ENCODE measurements around the gene DDHD1.

GRCh38 chr14:53016491-53016890, 136.6 kb downstream of the DDHD1 start:
- TF ChIP-seq, protein P1, sequence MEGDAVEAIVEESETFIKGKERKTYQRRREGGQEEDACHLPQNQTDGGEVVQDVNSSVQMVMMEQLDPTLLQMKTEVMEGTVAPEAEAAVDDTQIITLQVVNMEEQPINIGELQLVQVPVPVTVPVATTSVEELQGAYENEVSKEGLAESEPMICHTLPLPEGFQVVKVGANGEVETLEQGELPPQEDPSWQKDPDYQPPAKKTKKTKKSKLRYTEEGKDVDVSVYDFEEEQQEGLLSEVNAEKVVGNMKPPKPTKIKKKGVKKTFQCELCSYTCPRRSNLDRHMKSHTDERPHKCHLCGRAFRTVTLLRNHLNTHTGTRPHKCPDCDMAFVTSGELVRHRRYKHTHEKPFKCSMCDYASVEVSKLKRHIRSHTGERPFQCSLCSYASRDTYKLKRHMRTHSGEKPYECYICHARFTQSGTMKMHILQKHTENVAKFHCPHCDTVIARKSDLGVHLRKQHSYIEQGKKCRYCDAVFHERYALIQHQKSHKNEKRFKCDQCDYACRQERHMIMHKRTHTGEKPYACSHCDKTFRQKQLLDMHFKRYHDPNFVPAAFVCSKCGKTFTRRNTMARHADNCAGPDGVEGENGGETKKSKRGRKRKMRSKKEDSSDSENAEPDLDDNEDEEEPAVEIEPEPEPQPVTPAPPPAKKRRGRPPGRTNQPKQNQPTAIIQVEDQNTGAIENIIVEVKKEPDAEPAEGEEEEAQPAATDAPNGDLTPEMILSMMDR (IDR thresholded peaks at IDR 0.05; ENCODE audit: insufficient read depth, low read length) = no peak
- no peak for TF ChIP-seq POLR2AphosphoS5 (IDR thresholded peaks at IDR 0.05; ENCODE audit: low read depth)
- no peak for TF ChIP-seq SPI1 (IDR thresholded peaks at IDR 0.05; ENCODE audit: borderline replicate concordance, low read depth)
- TF ChIP-seq, protein P2, sequence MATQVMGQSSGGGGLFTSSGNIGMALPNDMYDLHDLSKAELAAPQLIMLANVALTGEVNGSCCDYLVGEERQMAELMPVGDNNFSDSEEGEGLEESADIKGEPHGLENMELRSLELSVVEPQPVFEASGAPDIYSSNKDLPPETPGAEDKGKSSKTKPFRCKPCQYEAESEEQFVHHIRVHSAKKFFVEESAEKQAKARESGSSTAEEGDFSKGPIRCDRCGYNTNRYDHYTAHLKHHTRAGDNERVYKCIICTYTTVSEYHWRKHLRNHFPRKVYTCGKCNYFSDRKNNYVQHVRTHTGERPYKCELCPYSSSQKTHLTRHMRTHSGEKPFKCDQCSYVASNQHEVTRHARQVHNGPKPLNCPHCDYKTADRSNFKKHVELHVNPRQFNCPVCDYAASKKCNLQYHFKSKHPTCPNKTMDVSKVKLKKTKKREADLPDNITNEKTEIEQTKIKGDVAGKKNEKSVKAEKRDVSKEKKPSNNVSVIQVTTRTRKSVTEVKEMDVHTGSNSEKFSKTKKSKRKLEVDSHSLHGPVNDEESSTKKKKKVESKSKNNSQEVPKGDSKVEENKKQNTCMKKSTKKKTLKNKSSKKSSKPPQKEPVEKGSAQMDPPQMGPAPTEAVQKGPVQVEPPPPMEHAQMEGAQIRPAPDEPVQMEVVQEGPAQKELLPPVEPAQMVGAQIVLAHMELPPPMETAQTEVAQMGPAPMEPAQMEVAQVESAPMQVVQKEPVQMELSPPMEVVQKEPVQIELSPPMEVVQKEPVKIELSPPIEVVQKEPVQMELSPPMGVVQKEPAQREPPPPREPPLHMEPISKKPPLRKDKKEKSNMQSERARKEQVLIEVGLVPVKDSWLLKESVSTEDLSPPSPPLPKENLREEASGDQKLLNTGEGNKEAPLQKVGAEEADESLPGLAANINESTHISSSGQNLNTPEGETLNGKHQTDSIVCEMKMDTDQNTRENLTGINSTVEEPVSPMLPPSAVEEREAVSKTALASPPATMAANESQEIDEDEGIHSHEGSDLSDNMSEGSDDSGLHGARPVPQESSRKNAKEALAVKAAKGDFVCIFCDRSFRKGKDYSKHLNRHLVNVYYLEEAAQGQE (IDR thresholded peaks at IDR 0.05; ENCODE audit: insufficient replicate concordance, low read depth) = no peak

All from HL-60 (cell line).